ENCODE data around the gene ZCCHC10. TPM values are rescaled to one million over a fixed set of nuclear protein-coding genes. Genes with fewer than 3 reads are reported as not detected.

The ZCCHC10 gene
- total RNA-seq, result 18.0 and 19.7 TPM in 2 replicates

GRCh38 chr5:133025804-133026663 is at the start of gene ZCCHC10:
Gene ZCCHC10 (minus strand): TSS chr5:133026549. CDS start chr5:133026537, 12 bp downstream.

GRCh38 chr5:133051542-133052316 is 25.4 kb upstream of the ZCCHC10 start, which contains the start of gene HSPA4:
Gene HSPA4 (plus strand): TSS chr5:133052013. CDS start chr5:133052251, 238 bp downstream.

GRCh38 chr5:132963171-132964104 is 62.9 kb downstream of the ZCCHC10 start, which contains the start of gene AFF4:
Gene AFF4 (minus strand): TSS chr5:132963634. CDS start chr5:132937189, 26,445 bp downstream.

Small RNA genes lying within 50 kb of the gene (small RNA-seq; reads per million reads assigned to genes)
- gene AC113410.1, result not detected
- not detected for gene AC113410.3
- not detected for gene ATP6V0E1P1
- not detected for gene RF00019

Other genes with a start within 250 kb of the ZCCHC10 start
- gene SEPTIN8, start 249.3 kb downstream of the ZCCHC10 start, total RNA-seq, result 47.9 and 48.3 TPM in 2 replicates
- gene SOWAHA, start 213.2 kb downstream of the ZCCHC10 start, total RNA-seq, result not detected in 2 replicates
- gene SHROOM1, start 195.9 kb downstream of the ZCCHC10 start, total RNA-seq, result 8.2 and 9.8 TPM in 2 replicates
- gene GDF9, start 160.1 kb downstream of the ZCCHC10 start, total RNA-seq, result 0.19 and 0.33 TPM in 2 replicates
- gene UQCRQ, start 159.9 kb downstream of the ZCCHC10 start, total RNA-seq, result 65.9 and 78.7 TPM in 2 replicates
- gene LEAP2, start 152.9 kb downstream of the ZCCHC10 start, total RNA-seq, result not detected in 2 replicates
- 83.9 and 84.4 TPM in 2 replicates for gene AFF4, start 62.9 kb downstream of the ZCCHC10 start, total RNA-seq
- gene HSPA4, start 25.5 kb upstream of the ZCCHC10 start, total RNA-seq, result 104 and 134 TPM in 2 replicates

Data from vein endothelial cell (primary cell).